ACC112 (cell line): ENCODE measurements around the gene PARS2.

Experiments used
- H2AFZ ChIP-seq: fragments of 200-600 bp; sonication (generic); one replicate; pipeline ENCODE4 v1.6.0; 2017; ENCODE audit warnings: antibody characterized with exemption, low read length; ENCODE audit not compliant: unreplicated experiment
- H3K27ac ChIP-seq: fragments of 200-600 bp; sonication (generic); 2 replicates; pipeline ENCODE4 v1.5.1; 2014; ENCODE audit warnings: low read depth, mild to moderate bottlenecking, antibody characterized with exemption, low read length, moderate library complexity
- H3K27me3 ChIP-seq: fragments of 200-600 bp; sonication (generic); 2 replicates; pipeline ENCODE4 v1.6.1; 2014; ENCODE audit warnings: mild to moderate bottlenecking, antibody characterized with exemption, low read length, moderate library complexity, mixed read lengths; ENCODE audit not compliant: insufficient read depth
- H3K36me3 ChIP-seq: fragments of 200-600 bp; sonication (generic); 2 replicates; pipeline ENCODE4 v1.6.1; 2016; ENCODE audit warnings: mild to moderate bottlenecking, antibody characterized with exemption, low read length, moderate library complexity, mixed read lengths; ENCODE audit not compliant: insufficient read depth
- H3K4me1 ChIP-seq: fragments of 200-600 bp; sonication (generic); one replicate; pipeline ENCODE4 v1.6.1; 2016; ENCODE audit warnings: low read length, mixed read lengths; ENCODE audit not compliant: insufficient read depth, unreplicated experiment, control insufficient read depth
- H3K4me3 ChIP-seq: fragments of 200-600 bp; sonication (generic); 2 replicates; pipeline ENCODE4 v1.5.1; 2014; ENCODE audit warnings: mild to moderate bottlenecking, low read depth, low read length
- H3K79me2 ChIP-seq: fragments of 200-600 bp; sonication (generic); one replicate; pipeline ENCODE4 v1.6.0; 2016; ENCODE audit warnings: low read length; ENCODE audit not compliant: control insufficient read depth, unreplicated experiment, insufficient read depth

Gene PARS2

DNA sequence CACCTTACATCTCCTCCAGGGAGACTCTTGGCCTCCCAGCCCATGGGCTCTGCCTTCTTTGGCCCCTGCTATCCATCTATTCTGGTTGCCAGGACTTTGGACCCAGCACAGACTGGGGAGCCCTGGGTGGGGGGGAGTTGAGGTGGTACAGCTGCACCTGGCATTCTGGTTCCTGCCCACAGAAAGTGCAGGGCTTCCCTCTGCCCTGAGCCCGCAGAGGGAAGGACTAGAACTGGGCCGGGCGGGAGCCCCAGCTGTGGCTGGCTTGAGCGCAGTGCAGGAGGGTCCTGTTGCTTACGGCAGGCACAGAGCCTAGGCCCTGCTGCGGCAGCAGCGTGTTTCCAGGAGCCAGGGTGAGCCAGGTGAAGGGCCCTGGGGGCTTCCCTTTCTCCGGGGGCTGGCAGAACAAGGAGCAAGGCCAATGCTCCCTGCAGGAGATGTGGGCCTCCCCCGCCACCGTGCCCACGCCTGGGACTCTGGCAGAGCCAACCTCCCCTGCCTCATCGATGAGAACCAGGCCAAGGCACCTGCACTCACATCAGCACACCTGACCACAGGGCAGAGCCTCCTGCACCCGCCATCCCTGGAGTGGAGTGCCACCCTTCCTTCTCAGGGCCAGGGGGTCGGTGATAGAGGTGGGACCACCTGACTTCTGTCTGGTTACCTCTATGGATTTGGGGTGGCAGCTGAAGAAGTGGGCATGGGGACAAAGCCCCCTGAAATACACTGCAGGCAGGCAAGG, 16.1 kb downstream of the PARS2 start:
- H3K79me2 ChIP-seq, result no peaks in the 10 kb centered on the region
- H3K4me3 ChIP-seq, result no peak overlapping the region
- peaks cover 6% of the 10 kb centered on the region; the same call in 1 of the 2 replicates for H3K27me3 ChIP-seq
- H3K36me3 ChIP-seq, result no peaks in the 10 kb centered on the region
- H3K27ac ChIP-seq, result no peak overlapping the region
- no peak overlapping the region for H2AFZ ChIP-seq
- H3K4me1 ChIP-seq, result no peaks in the 10 kb centered on the region

GRCh38 chr1:54745864-54746263, 18.5 kb downstream of the PARS2 start:
- Histone ChIP-seq H3K27me3 (peaks cover 6% of the 10 kb centered on the region; the same call in 1 of the 2 replicates), H3K27ac (no peak overlapping the region), H2AFZ (no peak overlapping the region), H3K4me1 (no peaks in the 10 kb centered on the region), H3K79me2 (no peaks in the 10 kb centered on the region), H3K4me3 (no peak overlapping the region), H3K36me3 (peaks cover 5% of the 10 kb centered on the region; the same call in 1 of the 2 replicates)

DNA sequence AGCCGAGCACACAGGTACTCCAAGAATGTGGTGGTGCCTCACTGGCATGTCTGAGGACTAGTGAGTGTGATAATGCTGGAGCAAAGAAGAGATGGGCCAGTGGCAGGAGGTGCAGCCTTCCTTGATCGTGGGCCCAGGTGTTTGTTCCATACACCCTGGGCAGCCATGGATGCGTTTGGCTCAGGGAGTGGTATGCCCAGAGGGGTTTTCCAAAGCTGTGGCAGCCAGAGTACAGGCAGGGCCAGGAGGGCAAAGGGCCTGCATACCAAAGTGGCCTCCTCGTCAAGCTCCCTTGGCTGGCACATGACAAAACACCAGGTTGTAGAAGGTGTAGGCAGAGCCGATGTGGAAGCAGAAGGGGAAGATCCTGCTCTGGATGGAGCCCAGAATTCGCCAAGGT, 19.0 kb downstream of the PARS2 start:
- no peak overlapping the region for H3K4me3 ChIP-seq

DNA sequence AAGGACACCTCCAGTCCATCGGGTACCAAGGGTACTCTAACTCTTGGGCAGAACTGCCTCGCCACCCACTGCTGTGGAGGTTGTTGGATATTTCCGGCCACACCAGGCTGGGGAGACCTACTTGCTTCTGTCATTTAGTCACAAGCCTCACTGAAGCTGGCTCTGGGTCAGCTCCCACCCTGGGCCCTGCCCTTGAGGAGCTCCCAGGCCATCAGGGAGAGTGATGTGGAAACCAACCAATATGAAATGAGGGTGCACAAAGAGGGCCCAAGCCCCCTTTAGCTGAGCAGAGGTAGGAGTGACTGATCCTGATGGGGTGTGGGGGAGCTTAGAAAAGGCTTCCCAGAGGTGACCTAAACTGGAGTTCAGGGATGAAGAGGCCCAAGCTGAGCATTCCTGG, 19.6 kb downstream of the PARS2 start:
- Histone ChIP-seq H3K4me1 (no peaks in the 10 kb centered on the region), H3K79me2 (no peaks in the 10 kb centered on the region), H2AFZ (no peak overlapping the region), H3K27me3 (0 out of 2 replicates have a peak, but pooled peaks cover 2% of the 10 kb centered on the region), H3K4me3 (no peak overlapping the region), H3K36me3 (peaks cover 5% of the 10 kb centered on the region; the same call in 1 of the 2 replicates), H3K27ac (no peak overlapping the region)

More for the DNA sequence above, 19.0 kb downstream of the PARS2 start:
- Histone ChIP-seq H3K27me3 (peaks cover 6% of the 10 kb centered on the region; the same call in 1 of the 2 replicates), H3K27ac (no peak overlapping the region), H2AFZ (no peak overlapping the region), H3K36me3 (peaks cover 5% of the 10 kb centered on the region; the same call in 1 of the 2 replicates), H3K4me1 (no peaks in the 10 kb centered on the region), H3K79me2 (no peaks in the 10 kb centered on the region)

DNA sequence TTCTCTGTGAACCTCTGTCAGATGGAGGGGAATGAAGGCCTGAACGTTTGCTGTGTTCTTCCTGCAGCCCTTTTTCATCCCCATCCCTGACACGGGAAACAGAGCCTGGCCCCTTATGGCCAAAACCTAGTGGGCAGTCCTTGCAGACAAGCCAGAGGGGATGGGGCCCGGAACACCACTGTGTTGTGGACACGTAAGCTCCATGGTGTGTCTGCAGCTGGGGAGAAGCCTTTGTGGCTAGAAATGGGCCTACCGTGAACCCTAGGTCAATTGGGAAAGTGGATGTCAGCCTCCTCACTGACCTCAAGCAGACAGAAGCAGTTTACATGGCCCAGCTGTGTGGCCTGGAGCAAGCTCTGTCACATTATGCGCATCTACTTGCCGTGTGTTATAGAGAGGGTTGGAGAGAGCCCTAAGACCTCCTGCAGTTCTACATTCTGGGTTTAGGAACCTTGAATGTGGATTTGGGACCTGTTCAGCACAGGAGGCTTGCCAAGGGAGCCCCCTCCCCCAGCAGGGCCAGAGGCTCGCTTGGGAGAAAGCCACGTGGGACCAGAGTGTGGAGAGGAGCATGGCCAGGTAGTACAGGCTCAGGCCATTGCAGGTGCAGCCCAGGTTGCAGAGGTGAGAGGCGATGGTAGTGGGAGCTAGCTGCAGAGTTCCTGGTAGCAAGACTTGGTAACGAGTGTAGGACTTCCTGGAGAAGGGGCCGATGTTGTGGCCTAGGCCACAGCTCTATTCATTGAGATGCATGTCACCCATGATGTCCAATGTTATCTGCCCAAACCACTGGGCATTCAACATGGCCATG, 20.7 kb downstream of the PARS2 start:
- Histone ChIP-seq H3K79me2 (no peaks in the 10 kb centered on the region), H3K27me3 (no peaks in the 10 kb centered on the region), H2AFZ (no peak overlapping the region), H3K4me1 (no peaks in the 10 kb centered on the region), H3K36me3 (peaks cover 5% of the 10 kb centered on the region; the same call in 1 of the 2 replicates), H3K27ac (no peak overlapping the region), H3K4me3 (no peak overlapping the region)

DNA sequence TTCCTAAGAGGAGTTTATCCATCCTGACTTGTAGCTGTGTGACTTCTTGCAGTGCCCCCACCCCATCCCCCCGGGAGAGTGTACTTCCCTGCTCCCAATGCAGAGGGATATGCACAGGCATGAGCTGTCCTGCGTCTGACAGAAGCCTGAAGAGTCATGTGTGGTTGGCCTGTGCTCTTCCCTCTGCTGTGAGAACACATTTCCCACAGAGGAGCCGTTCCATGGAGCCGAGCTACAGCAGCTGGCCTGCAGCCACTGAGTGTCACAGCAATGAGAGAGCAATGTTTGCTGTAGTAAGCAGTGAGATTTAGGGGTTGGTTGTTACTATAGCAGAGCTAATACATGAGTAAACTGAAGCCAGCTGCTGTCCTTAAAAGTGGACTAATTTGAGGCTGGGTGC, 22.0 kb downstream of the PARS2 start:
- Histone ChIP-seq H3K4me1 (no peaks in the 10 kb centered on the region), H3K4me3 (no peak overlapping the region), H3K27me3 (no peaks in the 10 kb centered on the region), H3K79me2 (no peaks in the 10 kb centered on the region), H3K36me3 (peaks cover 5% of the 10 kb centered on the region; the same call in 1 of the 2 replicates), H3K27ac (no peak overlapping the region), H2AFZ (no peak overlapping the region)

DNA sequence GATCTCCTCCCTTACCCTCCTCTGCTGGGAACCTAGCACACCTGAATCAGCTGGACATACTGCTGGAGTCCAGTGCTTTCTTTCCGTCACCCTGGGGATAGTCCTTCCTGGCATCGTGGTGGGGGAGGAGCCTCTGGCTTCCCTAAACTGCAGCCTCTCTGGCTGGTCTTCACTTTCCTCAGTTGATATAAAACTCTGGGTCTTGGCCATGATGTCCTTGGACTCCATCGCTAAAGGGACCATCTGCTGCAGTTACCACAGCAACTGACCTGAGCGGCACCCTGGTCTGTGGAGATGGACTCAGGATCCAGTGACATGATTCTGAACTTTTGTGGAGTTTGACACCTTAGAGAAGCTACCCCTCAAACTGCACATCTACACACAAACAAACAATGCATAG, 22.8 kb downstream of the PARS2 start:
- peaks cover 5% of the 10 kb centered on the region; the same call in 1 of the 2 replicates for H3K36me3 ChIP-seq
- H3K4me3 ChIP-seq, result no peak overlapping the region
- H3K27ac ChIP-seq, result no peak overlapping the region
- H2AFZ ChIP-seq, result no peak overlapping the region
- no peaks in the 10 kb centered on the region for H3K79me2 ChIP-seq
- no peaks in the 10 kb centered on the region for H3K4me1 ChIP-seq
- H3K27me3 ChIP-seq, result no peaks in the 10 kb centered on the region

GRCh38 chr1:54738244-54738643, 26.1 kb downstream of the PARS2 start:
- no peak overlapping the region for H2AFZ ChIP-seq
- H3K4me1 ChIP-seq, result no peaks in the 10 kb centered on the region
- no peaks in the 10 kb centered on the region for H3K27me3 ChIP-seq
- no peaks in the 10 kb centered on the region for H3K79me2 ChIP-seq
- no peak overlapping the region for H3K27ac ChIP-seq
- peaks cover 12% of the 10 kb centered on the region for H3K36me3 ChIP-seq
- no peak overlapping the region for H3K4me3 ChIP-seq

- H2AFZ ChIP-seq, result no peak overlapping the region
- H3K4me3 ChIP-seq, result no peak overlapping the region
- H3K27ac ChIP-seq, result no peak overlapping the region
- H3K36me3 ChIP-seq, result peaks cover 9% of the 10 kb centered on the region
- H3K79me2 ChIP-seq, result no peaks in the 10 kb centered on the region
- no peaks in the 10 kb centered on the region for H3K4me1 ChIP-seq
- no peaks in the 10 kb centered on the region for H3K27me3 ChIP-seq
Observed at GRCh38 chr1:54736685-54737084, 27.6 kb downstream of the PARS2 start.

DNA sequence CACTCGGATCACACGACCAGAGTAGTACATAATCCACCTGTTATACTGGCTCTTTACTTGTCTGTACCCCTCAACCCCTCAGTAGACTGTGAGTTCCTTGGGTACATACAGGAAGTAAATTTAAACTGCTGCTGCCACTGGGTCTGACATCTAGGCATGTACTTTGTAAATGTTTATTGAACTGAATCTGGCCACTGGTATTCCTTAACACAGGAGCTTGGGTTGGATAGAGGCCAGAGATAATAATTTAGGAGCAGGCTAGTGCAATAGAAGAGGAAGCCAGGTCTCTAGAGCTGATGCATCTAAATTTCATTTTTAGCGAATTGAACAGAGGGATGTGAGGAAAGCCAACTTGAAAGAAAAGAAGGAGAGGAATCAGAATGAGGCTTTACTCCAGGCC, 36.3 kb downstream of the PARS2 start:
- H2AFZ ChIP-seq, result no peak overlapping the region
- no peaks in the 10 kb centered on the region for H3K27me3 ChIP-seq
- H3K27ac ChIP-seq, result no peak overlapping the region
- H3K4me3 ChIP-seq, result no peak overlapping the region
- H3K36me3 ChIP-seq, result peaks cover 29% of the 10 kb centered on the region
- no peaks in the 10 kb centered on the region for H3K4me1 ChIP-seq
- H3K79me2 ChIP-seq, result no peaks in the 10 kb centered on the region
